Ishikawa (cell line): Measurements from ENCODE around the gene F2RL3.

ENCODE experiments used
- CEBPB ChIP-seq: IDR thresholded peaks from 2 replicates; pipeline ENCODE4 v1.6.1; 2012
- CREB1 ChIP-seq: IDR thresholded peaks from 2 replicates; pipeline ENCODE4 v1.6.1; 2012; ENCODE audit warnings: low read depth
- EGR1 ChIP-seq: IDR thresholded peaks from 2 replicates; pipeline ENCODE4 v1.6.1; 2012
- EP300 ChIP-seq: IDR thresholded peaks from 2 replicates; pipeline ENCODE4 v1.6.1; 2012; ENCODE audit warnings: borderline replicate concordance
- FOXM1 ChIP-seq: IDR thresholded peaks from 2 replicates; pipeline ENCODE4 v1.6.1; 2012; ENCODE audit warnings: low read depth, borderline replicate concordance
- NFIC ChIP-seq: IDR thresholded peaks from 2 replicates; pipeline ENCODE4 v1.6.1; 2012
- RAD21 ChIP-seq: IDR thresholded peaks from 2 replicates; pipeline ENCODE4 v1.6.1; 2012; ENCODE audit warnings: low read depth
- TAF1 ChIP-seq: IDR thresholded peaks from 2 replicates; pipeline ENCODE4 v1.6.1; 2012; ENCODE audit warnings: low read depth, mild to moderate bottlenecking
- TCF12 ChIP-seq: IDR thresholded peaks from 2 replicates; pipeline ENCODE4 v1.6.1; 2012; ENCODE audit warnings: low read depth
- TEAD4 ChIP-seq: IDR thresholded peaks from 2 replicates; pipeline ENCODE4 v1.6.1; 2012
- YY1 ChIP-seq: IDR thresholded peaks from 2 replicates; pipeline ENCODE4 v1.6.1; 2012; ENCODE audit warnings: low read depth
- ZBTB7A ChIP-seq: IDR thresholded peaks from 2 replicates; pipeline ENCODE4 v1.6.1; 2012; ENCODE audit warnings: low read depth
- TF ChIP-seq, protein P1 (sequence below): IDR thresholded peaks from 2 replicates; pipeline ENCODE4 v1.6.1; 2012; ENCODE audit warnings: low read depth, mild to moderate bottlenecking
- TF ChIP-seq, protein P2 (sequence below): IDR thresholded peaks from 2 replicates; pipeline ENCODE4 v1.6.1; 2012
- TF ChIP-seq, protein P3 (sequence below): IDR thresholded peaks from 2 replicates; pipeline ENCODE4 v1.6.1; 2012

Gene F2RL3

DNA sequence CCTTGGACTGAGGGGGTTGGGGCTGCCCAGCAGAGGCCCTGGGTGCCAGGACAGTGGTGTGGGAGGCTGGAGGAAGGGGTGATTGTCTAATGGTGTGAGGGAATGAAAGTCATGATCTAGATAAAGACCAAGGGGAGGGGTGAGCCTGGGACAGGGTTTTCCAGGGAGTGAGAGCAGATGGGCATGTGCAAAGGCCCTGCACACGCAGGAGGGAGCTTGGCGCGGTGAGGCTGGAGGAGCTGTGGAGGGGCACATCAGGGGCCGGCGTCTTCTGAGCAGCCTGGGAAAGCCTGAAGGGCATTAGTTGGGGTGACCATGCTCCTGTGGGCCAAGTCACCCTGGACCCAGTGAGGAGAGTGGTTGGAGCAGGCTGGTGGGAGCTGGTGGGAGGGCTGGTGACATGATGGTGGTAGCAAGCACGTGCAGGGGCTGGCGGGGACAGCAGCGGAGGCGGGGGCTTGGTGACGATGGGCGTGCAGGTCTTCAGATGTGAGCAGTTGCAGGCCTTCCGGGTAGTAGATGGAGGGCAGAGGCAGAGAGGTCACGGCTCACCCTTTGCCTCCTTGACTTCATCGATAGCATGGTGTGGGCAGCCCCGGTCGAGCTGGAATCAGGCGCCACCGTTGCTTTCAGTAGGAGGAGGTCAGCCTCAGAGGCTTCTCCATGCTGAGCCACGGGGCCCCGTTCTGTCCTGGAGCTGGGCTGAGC, 20.2 kb upstream of the F2RL3 start:
- no peak for TF ChIP-seq CEBPB
- no peak for TF ChIP-seq FOXM1
- TF ChIP-seq, protein P1, sequence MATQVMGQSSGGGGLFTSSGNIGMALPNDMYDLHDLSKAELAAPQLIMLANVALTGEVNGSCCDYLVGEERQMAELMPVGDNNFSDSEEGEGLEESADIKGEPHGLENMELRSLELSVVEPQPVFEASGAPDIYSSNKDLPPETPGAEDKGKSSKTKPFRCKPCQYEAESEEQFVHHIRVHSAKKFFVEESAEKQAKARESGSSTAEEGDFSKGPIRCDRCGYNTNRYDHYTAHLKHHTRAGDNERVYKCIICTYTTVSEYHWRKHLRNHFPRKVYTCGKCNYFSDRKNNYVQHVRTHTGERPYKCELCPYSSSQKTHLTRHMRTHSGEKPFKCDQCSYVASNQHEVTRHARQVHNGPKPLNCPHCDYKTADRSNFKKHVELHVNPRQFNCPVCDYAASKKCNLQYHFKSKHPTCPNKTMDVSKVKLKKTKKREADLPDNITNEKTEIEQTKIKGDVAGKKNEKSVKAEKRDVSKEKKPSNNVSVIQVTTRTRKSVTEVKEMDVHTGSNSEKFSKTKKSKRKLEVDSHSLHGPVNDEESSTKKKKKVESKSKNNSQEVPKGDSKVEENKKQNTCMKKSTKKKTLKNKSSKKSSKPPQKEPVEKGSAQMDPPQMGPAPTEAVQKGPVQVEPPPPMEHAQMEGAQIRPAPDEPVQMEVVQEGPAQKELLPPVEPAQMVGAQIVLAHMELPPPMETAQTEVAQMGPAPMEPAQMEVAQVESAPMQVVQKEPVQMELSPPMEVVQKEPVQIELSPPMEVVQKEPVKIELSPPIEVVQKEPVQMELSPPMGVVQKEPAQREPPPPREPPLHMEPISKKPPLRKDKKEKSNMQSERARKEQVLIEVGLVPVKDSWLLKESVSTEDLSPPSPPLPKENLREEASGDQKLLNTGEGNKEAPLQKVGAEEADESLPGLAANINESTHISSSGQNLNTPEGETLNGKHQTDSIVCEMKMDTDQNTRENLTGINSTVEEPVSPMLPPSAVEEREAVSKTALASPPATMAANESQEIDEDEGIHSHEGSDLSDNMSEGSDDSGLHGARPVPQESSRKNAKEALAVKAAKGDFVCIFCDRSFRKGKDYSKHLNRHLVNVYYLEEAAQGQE, result no peak
- no peak for TF ChIP-seq NFIC
- no peak for TF ChIP-seq YY1
- no peak for TF ChIP-seq TEAD4
- TF ChIP-seq RAD21, result no peak

DNA sequence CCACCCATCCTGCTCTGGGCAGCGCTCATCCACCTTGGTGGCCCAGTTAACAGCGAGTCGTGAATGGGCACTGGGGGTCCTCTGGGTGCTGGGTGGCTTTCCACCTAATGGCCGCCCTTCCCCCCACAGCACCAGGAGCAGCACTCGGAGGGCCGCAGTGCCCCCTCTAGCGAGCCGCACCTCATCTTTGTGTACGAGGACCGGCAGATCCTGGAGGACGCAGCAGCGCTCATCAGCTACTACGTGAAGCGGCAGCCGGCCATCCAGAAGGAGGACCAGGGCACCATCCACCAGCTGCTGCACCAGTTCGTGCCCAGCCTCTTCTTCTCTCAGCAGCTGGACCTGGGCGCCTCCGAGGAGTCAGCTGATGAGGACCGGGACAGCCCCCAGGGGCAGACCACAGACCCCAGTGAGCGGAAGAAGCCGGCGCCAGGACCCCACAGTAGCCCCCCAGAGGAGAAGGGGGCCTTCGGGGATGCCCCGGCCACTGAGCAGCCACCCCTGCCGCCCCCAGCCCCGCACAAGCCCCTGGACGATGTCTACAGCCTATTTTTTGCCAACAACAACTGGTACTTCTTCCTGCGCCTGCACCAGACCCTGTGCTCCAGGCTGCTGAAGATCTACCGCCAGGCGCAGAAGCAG, 19.3 kb upstream of the F2RL3 start:
- TF ChIP-seq EP300 (no peak), FOXM1 (no peak), TCF12 (no peak), ZBTB7A (no peak), RAD21 (no peak), EGR1 (no peak), CREB1 (no peak), TAF1 (no peak), CEBPB (no peak), TEAD4 (no peak), NFIC (no peak)
- TF ChIP-seq, protein P2, sequence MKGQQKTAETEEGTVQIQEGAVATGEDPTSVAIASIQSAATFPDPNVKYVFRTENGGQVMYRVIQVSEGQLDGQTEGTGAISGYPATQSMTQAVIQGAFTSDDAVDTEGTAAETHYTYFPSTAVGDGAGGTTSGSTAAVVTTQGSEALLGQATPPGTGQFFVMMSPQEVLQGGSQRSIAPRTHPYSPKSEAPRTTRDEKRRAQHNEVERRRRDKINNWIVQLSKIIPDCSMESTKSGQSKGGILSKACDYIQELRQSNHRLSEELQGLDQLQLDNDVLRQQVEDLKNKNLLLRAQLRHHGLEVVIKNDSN, result no peak
- TF ChIP-seq, protein P3, sequence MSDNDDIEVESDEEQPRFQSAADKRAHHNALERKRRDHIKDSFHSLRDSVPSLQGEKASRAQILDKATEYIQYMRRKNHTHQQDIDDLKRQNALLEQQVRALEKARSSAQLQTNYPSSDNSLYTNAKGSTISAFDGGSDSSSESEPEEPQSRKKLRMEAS, result no peak
- TF ChIP-seq, protein P1, result no peak

DNA sequence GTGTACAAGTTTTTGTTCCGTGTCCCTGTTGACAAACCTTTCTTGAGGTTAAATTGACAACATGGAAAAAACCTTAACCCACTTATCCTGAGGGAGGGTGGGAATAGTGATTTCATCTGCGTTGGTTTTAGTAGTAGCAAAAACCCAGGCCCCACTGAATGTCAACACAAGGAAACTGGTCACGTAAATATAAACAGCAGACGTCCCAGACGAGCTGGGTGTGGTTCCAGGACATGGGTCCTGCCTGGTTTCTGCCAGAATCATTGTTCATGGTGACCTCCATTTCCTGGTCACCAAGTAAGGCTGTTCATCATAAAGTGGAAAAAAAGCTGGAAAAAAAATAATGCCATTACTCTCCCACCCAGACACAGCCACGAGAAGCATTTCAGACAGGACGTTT, 16.9 kb upstream of the F2RL3 start:
- TF ChIP-seq EGR1, result no peak
- no peak for TF ChIP-seq ZBTB7A
- TF ChIP-seq YY1, result no peak
- TF ChIP-seq RAD21, result no peak
- no peak for TF ChIP-seq TCF12
- no peak for TF ChIP-seq EP300
- TF ChIP-seq NFIC, result no peak
- TF ChIP-seq TAF1, result no peak

DNA sequence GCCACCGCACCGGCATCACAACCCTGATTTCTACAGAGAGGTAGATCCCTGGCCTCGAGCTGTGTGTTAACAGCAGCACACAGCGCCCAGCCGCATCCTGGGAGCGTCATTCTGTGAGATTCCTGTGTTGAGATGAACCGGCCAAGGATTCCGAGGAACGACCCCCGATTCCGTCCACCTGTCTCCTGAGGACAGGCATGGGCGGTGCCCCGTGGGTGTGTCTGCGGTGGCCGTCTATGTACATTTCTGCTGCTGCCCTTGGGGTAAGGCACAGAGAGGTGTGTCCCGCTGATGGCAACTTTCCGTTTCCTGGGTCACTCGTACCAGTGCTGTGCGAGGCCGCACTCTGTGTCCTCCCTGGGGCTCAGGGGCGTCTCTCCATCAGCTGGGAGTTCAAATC, 16.1 kb upstream of the F2RL3 start:
- TF ChIP-seq TAF1 (no peak), CREB1 (no peak), FOXM1 (no peak), EP300 (no peak), ZBTB7A (no peak), CEBPB (no peak), TCF12 (no peak), RAD21 (no peak), TEAD4 (no peak)
- TF ChIP-seq, protein P2, result no peak

DNA sequence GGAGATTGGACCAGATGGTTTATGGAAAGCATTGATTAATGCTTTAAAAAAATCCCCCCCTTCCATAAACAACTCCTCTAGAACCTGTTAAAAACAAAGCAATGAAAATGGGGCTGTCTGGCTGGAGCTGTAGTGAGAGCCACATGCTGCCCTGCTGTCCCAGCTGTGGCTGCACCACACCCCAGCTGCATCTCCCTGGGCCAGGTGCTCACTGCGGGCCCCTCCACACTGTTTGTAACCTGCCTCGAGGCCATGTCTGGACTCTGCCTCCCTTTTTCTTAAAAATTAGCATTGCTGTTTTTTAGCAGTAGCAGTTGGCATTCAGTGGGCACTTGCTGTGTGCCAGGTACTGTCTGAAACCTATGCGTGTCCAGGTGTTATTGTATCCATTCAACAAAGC, 15.2 kb upstream of the F2RL3 start:
- TF ChIP-seq ZBTB7A (no peak), FOXM1 (no peak), CREB1 (no peak), TEAD4 (no peak)

DNA sequence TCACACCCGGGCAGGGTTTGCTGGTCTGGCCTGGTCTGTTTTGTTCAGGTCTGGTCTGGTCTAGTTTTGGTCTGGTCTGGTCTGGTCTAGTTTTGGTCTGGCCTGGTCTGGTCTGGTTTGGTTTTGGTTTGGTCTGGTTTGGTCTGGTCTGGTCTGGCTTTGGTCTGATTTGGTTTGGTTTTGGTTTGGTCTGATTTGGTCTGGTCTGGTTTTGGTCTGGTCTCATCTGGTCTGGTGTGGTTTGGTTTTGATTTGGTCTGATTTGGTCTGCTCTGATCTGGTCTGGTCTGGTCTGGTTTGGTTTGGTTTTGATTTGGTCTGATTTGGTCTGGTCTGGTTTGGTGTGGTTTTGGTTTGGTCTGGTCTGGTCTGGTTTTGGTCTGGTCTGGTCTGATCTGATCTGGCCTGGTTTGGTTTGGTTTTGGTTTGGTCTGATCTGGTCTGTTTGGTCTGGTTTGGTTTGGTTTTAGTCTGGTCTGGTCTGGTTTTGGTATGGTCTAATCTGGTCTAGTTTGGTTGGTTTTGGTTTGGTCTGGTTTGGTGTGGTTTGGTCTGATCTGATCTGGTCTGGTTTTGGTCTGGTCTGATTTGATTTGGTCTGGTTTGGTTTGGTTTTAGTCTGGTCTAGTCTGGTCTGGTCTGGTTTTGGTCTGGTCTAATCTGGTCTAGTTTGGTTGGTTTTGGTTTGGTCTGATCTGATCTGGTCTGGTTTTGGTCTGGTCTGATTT, 14.4 kb upstream of the F2RL3 start:
- TF ChIP-seq TAF1, result no peak
- TF ChIP-seq, protein P3, result no peak
- no peak for TF ChIP-seq EGR1
- no peak for TF ChIP-seq TEAD4
- TF ChIP-seq ZBTB7A, result no peak
- TF ChIP-seq RAD21, result no peak
- TF ChIP-seq CREB1, result no peak
- TF ChIP-seq, protein P1, result no peak
- TF ChIP-seq NFIC, result no peak
- TF ChIP-seq YY1, result no peak
- no peak for TF ChIP-seq FOXM1
- no peak for TF ChIP-seq CEBPB
- TF ChIP-seq, protein P2, result no peak
- no peak for TF ChIP-seq TCF12
- TF ChIP-seq EP300, result no peak
